Activated naive CD4-positive, alpha-beta T cell treated with anti-CD3 and anti-CD28 coated beads, Interleukin-2, amount 50 U/mL, for 24 hours (primary cell): ENCODE data around the gene KPNA1.
A peak's percentile ranks its signal among the peaks of the same experiment; 100 is the strongest.
"Not testable (repeated sequence)": the region's sequence is repeated elsewhere in the genome, so short reads cannot be mapped to it uniquely, and the experiment has no call there.

Experiments
- H3K27ac Mint-ChIP-seq: one replicate; pipeline ENCODE4 v1.8.0; 2021; ENCODE audit warnings: mild to moderate bottlenecking, mixed read lengths
- H3K27me3 Mint-ChIP-seq: one replicate; pipeline ENCODE4 v1.8.0; 2021; ENCODE audit warnings: mixed read lengths
- H3K36me3 Mint-ChIP-seq: one replicate; pipeline ENCODE4 v1.8.0; 2021; ENCODE audit warnings: mixed read lengths
- H3K4me1 Mint-ChIP-seq: one replicate; pipeline ENCODE4 v1.8.0; 2021; ENCODE audit warnings: mixed read lengths
- H3K4me3 Mint-ChIP-seq: one replicate; pipeline ENCODE4 v1.8.0; 2021; ENCODE audit warnings: mild to moderate bottlenecking, mixed read lengths
- H3K9me3 Mint-ChIP-seq: one replicate; pipeline ENCODE4 v1.8.0; 2021; ENCODE audit warnings: mixed read lengths

Gene KPNA1

GRCh38 chr3:122536632-122537001 is 21.9 kb upstream of the KPNA1 start:
- H3K4me1 Mint-ChIP-seq, result peaks cover 52% of the 10 kb centered on the region
- H3K9me3 Mint-ChIP-seq, result no peaks in the 10 kb centered on the region
- peaks cover 36% of the 10 kb centered on the region for H3K36me3 Mint-ChIP-seq
- no peak overlapping the region for H3K4me3 Mint-ChIP-seq
- H3K27ac Mint-ChIP-seq, result peak overlapping the region; percentile 80
- no peaks in the 10 kb centered on the region for H3K27me3 Mint-ChIP-seq

GRCh38 chr3:122535964-122536631 is 21.4 kb upstream of the KPNA1 start:
- H3K4me1 Mint-ChIP-seq, result peaks cover 52% of the 10 kb centered on the region
- H3K27ac Mint-ChIP-seq, result peak overlapping the region; percentile 0
- H3K27me3 Mint-ChIP-seq, result no peaks in the 10 kb centered on the region
- H3K36me3 Mint-ChIP-seq, result peaks cover 36% of the 10 kb centered on the region
- no peak overlapping the region for H3K4me3 Mint-ChIP-seq
- no peaks in the 10 kb centered on the region for H3K9me3 Mint-ChIP-seq

GRCh38 chr3:122533931-122534334 is 19.2 kb upstream of the KPNA1 start:
- Mint-ChIP-seq H3K27ac (peak overlapping the region; percentile 59), H3K9me3 (no peaks in the 10 kb centered on the region), H3K4me3 (no peak overlapping the region), H3K27me3 (no peaks in the 10 kb centered on the region), H3K4me1 (peaks cover 43% of the 10 kb centered on the region), H3K36me3 (peaks cover 33% of the 10 kb centered on the region)

- peak overlapping the region; percentile 21 for H3K4me3 Mint-ChIP-seq
- peak overlapping the region; percentile 84 for H3K27ac Mint-ChIP-seq
- H3K4me1 Mint-ChIP-seq, result peaks cover 40% of the 10 kb centered on the region
- H3K36me3 Mint-ChIP-seq, result peaks cover 31% of the 10 kb centered on the region
- no peaks in the 10 kb centered on the region for H3K27me3 Mint-ChIP-seq
- no peaks in the 10 kb centered on the region for H3K9me3 Mint-ChIP-seq
Measured at GRCh38 chr3:122533480-122533879, 18.7 kb upstream of the KPNA1 start.

GRCh38 chr3:122530164-122530563 is 15.4 kb upstream of the KPNA1 start:
- H3K27ac Mint-ChIP-seq, result peak overlapping the region; percentile 69
- no peaks in the 10 kb centered on the region for H3K27me3 Mint-ChIP-seq
- H3K9me3 Mint-ChIP-seq, result no peaks in the 10 kb centered on the region
- H3K4me1 Mint-ChIP-seq, result peaks cover 32% of the 10 kb centered on the region
- no peak overlapping the region for H3K4me3 Mint-ChIP-seq
- H3K36me3 Mint-ChIP-seq, result peaks cover 23% of the 10 kb centered on the region

GRCh38 chr3:122523317-122523716 is 8.6 kb upstream of the KPNA1 start:
- Mint-ChIP-seq H3K27me3 (no peaks in the 10 kb centered on the region), H3K9me3 (no peaks in the 10 kb centered on the region), H3K36me3 (peaks cover 2% of the 10 kb centered on the region), H3K4me1 (no peaks in the 10 kb centered on the region), H3K4me3 (no peak overlapping the region), H3K27ac (no peak overlapping the region)

- no peak overlapping the region for H3K4me3 Mint-ChIP-seq
- no peaks in the 10 kb centered on the region for H3K4me1 Mint-ChIP-seq
- H3K27me3 Mint-ChIP-seq, result no peaks in the 10 kb centered on the region
- H3K27ac Mint-ChIP-seq, result peak overlapping the region; percentile 27
- H3K9me3 Mint-ChIP-seq, result no peaks in the 10 kb centered on the region
- no peaks in the 10 kb centered on the region for H3K36me3 Mint-ChIP-seq
Measured at GRCh38 chr3:122520861-122521260, 6.1 kb upstream of the KPNA1 start.

GRCh38 chr3:122519693-122520092 is 5.0 kb upstream of the KPNA1 start:
- no peaks in the 10 kb centered on the region for H3K9me3 Mint-ChIP-seq
- H3K27ac Mint-ChIP-seq, result no peak overlapping the region
- H3K27me3 Mint-ChIP-seq, result no peaks in the 10 kb centered on the region
- no peaks in the 10 kb centered on the region for H3K36me3 Mint-ChIP-seq
- H3K4me1 Mint-ChIP-seq, result peaks cover 5% of the 10 kb centered on the region
- H3K4me3 Mint-ChIP-seq, result no peak overlapping the region

GRCh38 chr3:122516846-122517360 is 2.2 kb upstream of the KPNA1 start:
- no peaks in the 10 kb centered on the region for H3K9me3 Mint-ChIP-seq
- no peak overlapping the region for H3K27ac Mint-ChIP-seq
- no peaks in the 10 kb centered on the region for H3K27me3 Mint-ChIP-seq
- no peak overlapping the region for H3K4me3 Mint-ChIP-seq
- H3K36me3 Mint-ChIP-seq, result no peaks in the 10 kb centered on the region
- peaks cover 24% of the 10 kb centered on the region for H3K4me1 Mint-ChIP-seq

- H3K4me1 Mint-ChIP-seq, result peaks cover 34% of the 10 kb centered on the region
- H3K9me3 Mint-ChIP-seq, result no peaks in the 10 kb centered on the region
- no peaks in the 10 kb centered on the region for H3K27me3 Mint-ChIP-seq
- H3K4me3 Mint-ChIP-seq, result no peak overlapping the region
- no peaks in the 10 kb centered on the region for H3K36me3 Mint-ChIP-seq
- H3K27ac Mint-ChIP-seq, result no peak overlapping the region
Measured at GRCh38 chr3:122515870-122516269, 1.1 kb upstream of the KPNA1 start.

- H3K36me3 Mint-ChIP-seq, result peaks cover 1% of the 10 kb centered on the region
- H3K9me3 Mint-ChIP-seq, result no peaks in the 10 kb centered on the region
- H3K27me3 Mint-ChIP-seq, result no peaks in the 10 kb centered on the region
- H3K27ac Mint-ChIP-seq, result peak overlapping the region; percentile 87
- peaks cover 43% of the 10 kb centered on the region for H3K4me1 Mint-ChIP-seq
- H3K4me3 Mint-ChIP-seq, result peak overlapping the region; percentile 90
Measured at GRCh38 chr3:122515020-122515468, 305 bp upstream of the KPNA1 start.

- no peaks in the 10 kb centered on the region for H3K27me3 Mint-ChIP-seq
- H3K27ac Mint-ChIP-seq, result peak overlapping the region; percentile 95
- peaks cover 6% of the 10 kb centered on the region for H3K9me3 Mint-ChIP-seq
- peak overlapping the region; percentile 91 for H3K4me3 Mint-ChIP-seq
- peaks cover 10% of the 10 kb centered on the region for H3K36me3 Mint-ChIP-seq
- peaks cover 57% of the 10 kb centered on the region for H3K4me1 Mint-ChIP-seq
Measured at GRCh38 chr3:122513386-122514122, 1.2 kb downstream of the KPNA1 start.

GRCh38 chr3:122512284-122512683 is 2.5 kb downstream of the KPNA1 start:
- Mint-ChIP-seq H3K4me1 (peaks cover 69% of the 10 kb centered on the region), H3K36me3 (peaks cover 10% of the 10 kb centered on the region), H3K27me3 (no peaks in the 10 kb centered on the region), H3K4me3 (peak overlapping the region; percentile 33), H3K27ac (no peak overlapping the region), H3K9me3 (peaks cover 6% of the 10 kb centered on the region)

GRCh38 chr3:122510878-122511535 is 3.7 kb downstream of the KPNA1 start:
- H3K4me3 Mint-ChIP-seq, result peak overlapping the region; percentile 35
- peaks cover 10% of the 10 kb centered on the region for H3K36me3 Mint-ChIP-seq
- peaks cover 6% of the 10 kb centered on the region for H3K9me3 Mint-ChIP-seq
- peaks cover 77% of the 10 kb centered on the region for H3K4me1 Mint-ChIP-seq
- H3K27ac Mint-ChIP-seq, result no peak overlapping the region
- no peaks in the 10 kb centered on the region for H3K27me3 Mint-ChIP-seq

GRCh38 chr3:122508944-122509343 is 5.8 kb downstream of the KPNA1 start:
- peaks cover 87% of the 10 kb centered on the region for H3K4me1 Mint-ChIP-seq

More at GRCh38 chr3:122508944-122509343, 5.8 kb downstream of the KPNA1 start:
- peaks cover 12% of the 10 kb centered on the region for H3K36me3 Mint-ChIP-seq
- not testable (repeated sequence) for H3K27me3 Mint-ChIP-seq, H3K9me3 Mint-ChIP-seq, H3K27ac Mint-ChIP-seq, H3K4me3 Mint-ChIP-seq
